Measurements from ENCODE around the gene KIF17.

DNA sequence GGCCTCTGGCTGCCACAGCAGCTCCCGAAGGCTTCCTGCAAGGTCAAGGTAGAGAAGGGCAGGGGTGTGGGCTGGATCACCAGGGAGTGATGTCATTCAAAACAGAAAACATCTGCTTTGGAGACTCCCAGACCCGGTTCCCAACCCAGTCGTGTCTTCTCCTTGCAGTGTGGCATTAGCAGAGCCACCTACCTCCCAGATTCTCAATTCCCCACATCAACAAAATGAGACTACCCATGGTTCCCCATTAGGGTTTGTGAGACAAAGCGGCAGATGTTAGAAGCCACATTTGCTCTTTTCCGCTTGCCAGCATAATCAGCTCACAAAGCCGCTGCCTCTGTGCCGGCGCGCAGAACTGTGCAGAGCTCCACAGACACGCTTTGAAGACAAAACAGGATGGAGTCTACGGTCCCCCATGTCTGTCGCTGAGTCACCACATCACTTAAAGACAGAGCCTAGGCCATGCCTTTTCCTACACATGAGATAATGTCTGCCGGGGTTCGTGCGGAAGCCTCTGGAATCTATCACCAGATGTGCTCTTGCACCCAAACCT is 12.5 kb downstream of the KIF17 start:
- TF ChIP-seq EZH2phosphoT487 (IDR thresholded peaks at IDR 0.05; ENCODE audit: borderline replicate concordance) (no peak), POLR2AphosphoS5 (IDR thresholded peaks at IDR 0.05; ENCODE audit: low read depth, low read length) (no peak), CEBPB (IDR thresholded peaks at IDR 0.05; ENCODE audit: low read depth) (no peak), YY1 (IDR thresholded peaks at IDR 0.05; ENCODE audit: extremely low read depth, insufficient replicate concordance, low read depth, low read length) (no peak), EZH2 (IDR thresholded peaks at IDR 0.05) (no peak), POLR2A (IDR thresholded peaks at IDR 0.05; ENCODE audit: borderline replicate concordance, extremely low read depth, insufficient read depth, insufficient read length) (no peak), ZNF274 (IDR thresholded peaks at IDR 0.05; ENCODE audit: low read depth, low read length) (no peak)
- TF ChIP-seq, protein P1, sequence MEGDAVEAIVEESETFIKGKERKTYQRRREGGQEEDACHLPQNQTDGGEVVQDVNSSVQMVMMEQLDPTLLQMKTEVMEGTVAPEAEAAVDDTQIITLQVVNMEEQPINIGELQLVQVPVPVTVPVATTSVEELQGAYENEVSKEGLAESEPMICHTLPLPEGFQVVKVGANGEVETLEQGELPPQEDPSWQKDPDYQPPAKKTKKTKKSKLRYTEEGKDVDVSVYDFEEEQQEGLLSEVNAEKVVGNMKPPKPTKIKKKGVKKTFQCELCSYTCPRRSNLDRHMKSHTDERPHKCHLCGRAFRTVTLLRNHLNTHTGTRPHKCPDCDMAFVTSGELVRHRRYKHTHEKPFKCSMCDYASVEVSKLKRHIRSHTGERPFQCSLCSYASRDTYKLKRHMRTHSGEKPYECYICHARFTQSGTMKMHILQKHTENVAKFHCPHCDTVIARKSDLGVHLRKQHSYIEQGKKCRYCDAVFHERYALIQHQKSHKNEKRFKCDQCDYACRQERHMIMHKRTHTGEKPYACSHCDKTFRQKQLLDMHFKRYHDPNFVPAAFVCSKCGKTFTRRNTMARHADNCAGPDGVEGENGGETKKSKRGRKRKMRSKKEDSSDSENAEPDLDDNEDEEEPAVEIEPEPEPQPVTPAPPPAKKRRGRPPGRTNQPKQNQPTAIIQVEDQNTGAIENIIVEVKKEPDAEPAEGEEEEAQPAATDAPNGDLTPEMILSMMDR (IDR thresholded peaks at IDR 0.05 in 2 of 3, conservative IDR thresholded peaks at IDR 0.05 in 1 of 3; ENCODE audit: borderline replicate concordance in 1 of 3, insufficient read depth in 1 of 3, low read depth in 2 of 3, low read length in 2 of 3), result no peak
- TF ChIP-seq, protein P2, sequence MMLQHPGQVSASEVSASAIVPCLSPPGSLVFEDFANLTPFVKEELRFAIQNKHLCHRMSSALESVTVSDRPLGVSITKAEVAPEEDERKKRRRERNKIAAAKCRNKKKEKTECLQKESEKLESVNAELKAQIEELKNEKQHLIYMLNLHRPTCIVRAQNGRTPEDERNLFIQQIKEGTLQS (IDR thresholded peaks at IDR 0.05), result no peak

Measured in HCT116 (cell line).